Activated B cell treated with CpG ODN at 0.5 μM for 24 hours (primary cell): Measurements from ENCODE around the gene DNAAF8. TPM values are rescaled to one million over a fixed set of nuclear protein-coding genes. Genes with fewer than 3 reads are reported as not detected.
A peak's percentile ranks its signal among the peaks of the same experiment; 100 is the strongest.

Experiments
- ATAC-seq: fragments of 200-7000 bp; cut with Tn5 transposase; one replicate; pipeline ENCODE4 v1.10.0; 2021; ENCODE audit warnings: low read depth, mild to moderate bottlenecking, moderate library complexity
- CTCF ChIA-PET: fragments of 350-600 bp; sonication (Branson Sonifier 250); formaldehyde crosslinking; loops from one replicate; lab custom pipeline; 2021; ENCODE audit warnings: antibody characterized with exemption; lab: Charles Lee
- POLR2A ChIA-PET: fragments of 350-600 bp; sonication (Branson Sonifier 250); formaldehyde crosslinking; loops from one replicate; lab custom pipeline; 2021; ENCODE audit warnings: antibody characterized with exemption; lab: Charles Lee
- DNase-seq: peaks from one replicate; pipeline ENCODE4 v3.0.0; 2022
- H3K27ac Mint-ChIP-seq: one replicate; pipeline ENCODE4 v1.8.0; 2020; ENCODE audit warnings: mixed read lengths
- H3K27me3 Mint-ChIP-seq: one replicate; pipeline ENCODE4 v1.8.0; 2021; ENCODE audit warnings: mixed read lengths
- H3K36me3 Mint-ChIP-seq: one replicate; pipeline ENCODE4 v1.8.0; 2021; ENCODE audit warnings: low read depth, mixed read lengths
- H3K4me1 Mint-ChIP-seq: one replicate; pipeline ENCODE4 v1.8.0; 2021; ENCODE audit warnings: mixed read lengths
- H3K4me3 Mint-ChIP-seq: one replicate; pipeline ENCODE4 v1.8.0; 2020; ENCODE audit warnings: mild to moderate bottlenecking, mixed read lengths
- H3K9me3 Mint-ChIP-seq: one replicate; pipeline ENCODE4 v1.8.0; 2020; ENCODE audit warnings: mixed read lengths
- CTCF ChIP-seq: fragments of 200-600 bp; IDR thresholded peaks from one replicate; pipeline ENCODE4 v1.8.0; 2022; ENCODE audit warnings: antibody characterized with exemption, mild to moderate bottlenecking
- intact Hi-C: fragments of 100-400 bp; cut with micrococcal nuclease; formaldehyde crosslinking; loops from one replicate; pipeline ENCODE4 v1.15.1; 2024
- total RNA-seq: library from RNA; stranded (reverse); gene quantifications from 2 replicates; pipeline ENCODE4 v1.2.3, GENCODE V29; 2022

DNAAF8 gene
- total RNA-seq, 1 donor from 2014 or later = 0.31 TPM

GRCh38 chr16:4747906-4748681 lies 13.8 kb downstream of the DNAAF8 start:
- Mint-ChIP-seq H3K9me3 (no peaks in the 10 kb centered on the region), H3K36me3 (peaks cover 15% of the 10 kb centered on the region), H3K27ac (no peak overlapping the region), H3K4me1 (peaks cover 24% of the 10 kb centered on the region), H3K27me3 (no peaks in the 10 kb centered on the region), H3K4me3 (peak overlapping the region; percentile 19)
- CTCF ChIA-PET = interaction anchor here (0.6 to 1.0 kb wide), 2 partner anchors 13 to 160 kb away, joined by 4 read pairs; partner anchors contain the start of gene DNAAF8
- intact Hi-C loops = no loop called here
- TF ChIP-seq CTCF = no peak
- ATAC-seq (no peak), DNase-seq (no peak)
- POLR2A ChIA-PET = interaction anchor here (0.6 kb wide), 1 partner anchor 99 kb away, joined by 3 read pairs; the partner anchor contains the start of genes GLYR1 and UBN1

GRCh38 chr16:4748682-4749411 lies 14.5 kb downstream of the DNAAF8 start:
- H3K27ac Mint-ChIP-seq = no peak overlapping the region
- TF ChIP-seq CTCF = no peak
- intact Hi-C loops = no loop called here

GRCh38 chr16:4749700-4750257 lies 15.4 kb downstream of the DNAAF8 start:
- no peak overlapping the region for H3K27ac Mint-ChIP-seq
- ATAC-seq (no peak), DNase-seq (no peak)
- no peaks in the 10 kb centered on the region for H3K27me3 Mint-ChIP-seq
- ChIA-PET CTCF (no interaction called here), POLR2A (no interaction called here)
- peaks cover 18% of the 10 kb centered on the region for H3K4me1 Mint-ChIP-seq
- no peak overlapping the region for H3K4me3 Mint-ChIP-seq
- no peaks in the 10 kb centered on the region for H3K9me3 Mint-ChIP-seq
- TF ChIP-seq CTCF = no peak
- intact Hi-C loops = no loop called here
- H3K36me3 Mint-ChIP-seq = peaks cover 21% of the 10 kb centered on the region

More at GRCh38 chr16:4748682-4749411, 14.5 kb downstream of the DNAAF8 start:
- peaks cover 19% of the 10 kb centered on the region for H3K36me3 Mint-ChIP-seq
- no peaks in the 10 kb centered on the region for H3K9me3 Mint-ChIP-seq
- peaks cover 18% of the 10 kb centered on the region for H3K4me1 Mint-ChIP-seq
- H3K4me3 Mint-ChIP-seq = no peak overlapping the region
- DNase-seq (no peak), ATAC-seq (no peak)
- no peaks in the 10 kb centered on the region for H3K27me3 Mint-ChIP-seq
- POLR2A ChIA-PET = no interaction called here
- CTCF ChIA-PET = interaction anchor here (0.6 kb wide), 1 partner anchor 159 kb away, joined by 4 read pairs; no protein-coding TSS in a partner anchor

GRCh38 chr16:4750896-4751295 lies 16.6 kb downstream of the DNAAF8 start:
- intact Hi-C loops = no loop called here
- no peak for DNase-seq
- peaks cover 2% of the 10 kb centered on the region for H3K9me3 Mint-ChIP-seq

More at GRCh38 chr16:4750896-4751295, 16.6 kb downstream of the DNAAF8 start:
- ATAC-seq = no peak
- Mint-ChIP-seq H3K27me3 (no peaks in the 10 kb centered on the region), H3K27ac (no peak overlapping the region), H3K36me3 (peaks cover 31% of the 10 kb centered on the region), H3K4me3 (no peak overlapping the region), H3K4me1 (peaks cover 18% of the 10 kb centered on the region)
- TF ChIP-seq CTCF = no peak
- ChIA-PET CTCF (no interaction called here), POLR2A (interaction anchor here (0.6 kb wide), 1 partner anchor 51 kb away, joined by 3 read pairs; no protein-coding TSS in a partner anchor)
